CD14-positive monocyte (primary cell): ENCODE results near the gene SMAD3. TPM values are rescaled to one million over a fixed set of nuclear protein-coding genes. Genes with fewer than 3 reads are reported as not detected.

Source experiments
- DNase-seq, 3 donors: peaks; one replicate each; pipeline ENCODE4 v3.0.0-alpha.2; 2011 to 2022
- H2AFZ ChIP-seq: 2 replicates; pipeline ENCODE4 v1.6.0; 2012; ENCODE audit warnings: mild to moderate bottlenecking, low read depth, low read length, inconsistent platforms; ENCODE audit not compliant: insufficient read depth, poor library complexity, severe bottlenecking
- H3K27ac ChIP-seq, 2 donors: 1 replicate in 1 of 2; 2 replicates in 1 of 2; pipeline ENCODE4 v1.5.1; 2012 to 2013; ENCODE audit warnings: low read length in 2 of 2, control low read depth in 1 of 2, inconsistent platforms in 1 of 2, low read depth in 1 of 2, mild to moderate bottlenecking in 1 of 2
- H3K27me3 ChIP-seq, 2 donors: one replicate each; pipeline versions ENCODE4 v1.6.0 to v1.6.1; 2011 to 2013; ENCODE audit warnings: low read length in 2 of 2; ENCODE audit not compliant: control insufficient read depth in 2 of 2, insufficient read depth in 2 of 2
- H3K36me3 ChIP-seq, 2 donors: replicated peaks in 1 of 2; 1 replicate in 1 of 2; 2 replicates in 1 of 2; pipeline versions ENCODE4 v1.5.1 to v1.6.1; 2012 to 2013; ENCODE audit warnings: low read length in 2 of 2, control low read depth in 1 of 2, inconsistent platforms in 1 of 2, mild to moderate bottlenecking in 1 of 2; ENCODE audit not compliant: insufficient read depth in 2 of 2, control insufficient read depth in 1 of 2
- H3K4me1 ChIP-seq, 2 donors: 1 replicate in 1 of 2; 2 replicates in 1 of 2; pipeline versions ENCODE4 v1.5.1 to v1.6.1; 2012 to 2013; ENCODE audit warnings: low read length in 2 of 2, control low read depth in 1 of 2, inconsistent platforms in 1 of 2, mild to moderate bottlenecking in 1 of 2, moderate library complexity in 1 of 2; ENCODE audit not compliant: insufficient read depth in 2 of 2, control insufficient read depth in 1 of 2
- H3K4me2 ChIP-seq: replicated peaks from 2 replicates; pipeline ENCODE3; 2012; ENCODE audit warnings: low read length, moderate library complexity, mild to moderate bottlenecking; ENCODE audit not compliant: poor library complexity, severe bottlenecking; ENCODE audit errors: extremely low read depth
- H3K4me3 ChIP-seq, 3 experiments: fragments of 200-600 bp in 1 of 3; sonication (generic) in 1 of 3; replicated peaks in 1 of 3; 1 replicate in 2 of 3; 2 replicates in 1 of 3; pipeline ENCODE4 v1.5.1; 2011 to 2013; ENCODE audit warnings: low read length in 3 of 3, mild to moderate bottlenecking in 3 of 3, control low read depth in 2 of 3, low read depth in 2 of 3, inconsistent platforms in 1 of 3, moderate library complexity in 1 of 3
- H3K79me2 ChIP-seq: 2 replicates; pipeline ENCODE4 v1.6.0; 2012; ENCODE audit warnings: mild to moderate bottlenecking, control low read depth, inconsistent platforms, low read length, moderate library complexity; ENCODE audit not compliant: insufficient read depth
- H3K9ac ChIP-seq: 2 replicates; pipeline ENCODE4 v1.6.0; 2017; ENCODE audit warnings: low read length, mild to moderate bottlenecking; ENCODE audit not compliant: insufficient read depth, poor library complexity, severe bottlenecking
- H3K9me3 ChIP-seq, 2 donors: replicated peaks in 1 of 2; 1 replicate in 1 of 2; 2 replicates in 1 of 2; pipeline versions ENCODE4 v1.5.1 to v1.6.1; 2012 to 2013; ENCODE audit warnings: low read length in 2 of 2, control low read depth in 1 of 2; ENCODE audit not compliant: control insufficient read depth in 1 of 2, insufficient read depth in 1 of 2
- H4K20me1 ChIP-seq: 2 replicates; pipeline ENCODE4 v1.6.0; 2012; ENCODE audit warnings: mild to moderate bottlenecking, low read length, control low read depth, moderate library complexity; ENCODE audit not compliant: insufficient read depth
- H3K27ac Mint-ChIP-seq, 7 donors: one replicate each; pipeline ENCODE4 v1.8.0; 2020; ENCODE audit warnings: mild to moderate bottlenecking in 7 of 7, mixed read lengths in 7 of 7, moderate library complexity in 6 of 7, inconsistent platforms in 2 of 7
- H3K27me3 Mint-ChIP-seq, 3 donors: one replicate each; pipeline ENCODE4 v1.8.0; 2021 to 2022; ENCODE audit warnings: low read depth in 3 of 3, mild to moderate bottlenecking in 3 of 3, mixed read lengths in 3 of 3, moderate library complexity in 3 of 3, inconsistent platforms in 1 of 3
- H3K36me3 Mint-ChIP-seq, 2 donors: one replicate each; pipeline ENCODE4 v1.8.0; 2020; ENCODE audit warnings: mixed read lengths in 2 of 2, inconsistent platforms in 1 of 2, mild to moderate bottlenecking in 1 of 2
- H3K4me1 Mint-ChIP-seq: one replicate; pipeline ENCODE4 v1.8.0; 2020; ENCODE audit warnings: mild to moderate bottlenecking, mixed read lengths
- H3K4me3 Mint-ChIP-seq, 2 donors: one replicate each; pipeline ENCODE4 v1.8.0; 2020; ENCODE audit warnings: mild to moderate bottlenecking in 2 of 2, mixed read lengths in 2 of 2, moderate library complexity in 1 of 2
- H3K9me3 Mint-ChIP-seq, 7 donors: one replicate each; pipeline ENCODE4 v1.8.0; 2020 to 2022; ENCODE audit warnings: mixed read lengths in 7 of 7, mild to moderate bottlenecking in 6 of 7, moderate library complexity in 6 of 7, inconsistent platforms in 2 of 7
- WGBS: methylation state at CpG from one replicate; pipeline ENCODE4 v1.1.5; 2013; ENCODE audit warnings: missing lambda C conversion rate; ENCODE audit not compliant: insufficient coverage; 5-methylcytosine and 5-hydroxymethylcytosine counted together
- intact Hi-C, 2 donors: fragments of 100-400 bp; cut with micrococcal nuclease; formaldehyde crosslinking; loops; one replicate each; pipeline versions ENCODE4 v1.15.0 to v1.15.1; 2023
- polyA plus RNA-seq, 3 donors: library from polyadenylated mRNA; depleted of rRNA in 1 of 3; unstranded in 2 of 3; stranded (reverse) in 1 of 3; fragments of 300-500 nt in 2 of 3; fragments of >200 nt in 1 of 3; fragmentation: Illumina TruSeq in 2 of 3; gene quantifications; 1 replicate in 2 of 3; 2 replicates in 1 of 3; pipeline ENCODE4 v1.2.3, GENCODE V29; 2012 to 2021
- TF ChIP-seq, protein P1 (sequence below): fragments of 200-600 bp; IDR thresholded peaks from one replicate; pipeline ENCODE4 v1.8.0; 2022; ENCODE audit warnings: antibody characterized with exemption, mild to moderate bottlenecking

SMAD3 gene
- polyA plus RNA-seq, 3 donors, result 4.4 to 41.7 (median 5.4) TPM

DNA sequence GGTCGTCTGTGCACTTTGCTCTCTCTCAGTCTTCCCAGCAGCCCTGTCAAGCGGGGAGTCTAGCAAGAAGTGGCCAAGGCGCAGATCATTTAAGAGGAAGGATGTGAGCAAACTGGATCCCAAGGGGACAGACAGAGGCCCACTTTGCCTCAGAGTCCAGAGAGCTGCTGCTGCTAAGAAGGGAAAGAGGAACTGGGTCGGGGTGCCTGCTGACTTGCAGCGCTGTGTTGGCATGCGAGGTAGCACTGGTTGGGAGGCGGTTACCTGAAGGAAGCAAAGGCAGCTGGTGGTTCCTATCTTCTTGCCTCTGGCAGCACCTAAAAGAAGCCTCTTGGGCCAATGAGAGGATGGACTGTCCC is 28.1 kb downstream of the SMAD3 start:
- Histone ChIP-seq H3K4me1 (peaks cover 70 to 86% of the 10 kb centered on the region in 2 donors), H3K27me3 (no peaks in the 10 kb centered on the region), H3K9me3 (no peaks in the 10 kb centered on the region), H3K9ac (peak overlapping the region; percentile 71), H3K36me3 (peaks cover 0 to 24% of the 10 kb centered on the region in 2 donors), H2AFZ (no peak overlapping the region), H3K4me2 (peak overlapping the region; percentile 17), H3K27ac (peak overlapping the region; percentile 73 to 98), H4K20me1 (no peaks in the 10 kb centered on the region), H3K79me2 (peaks cover 84% of the 10 kb centered on the region), H3K4me3 (peak overlapping the region in 1 of 3 experiments; percentile 23)
- H3K36me3 Mint-ChIP-seq, result peaks cover 54 to 75% of the 10 kb centered on the region in 2 donors
- TF ChIP-seq, protein P1, sequence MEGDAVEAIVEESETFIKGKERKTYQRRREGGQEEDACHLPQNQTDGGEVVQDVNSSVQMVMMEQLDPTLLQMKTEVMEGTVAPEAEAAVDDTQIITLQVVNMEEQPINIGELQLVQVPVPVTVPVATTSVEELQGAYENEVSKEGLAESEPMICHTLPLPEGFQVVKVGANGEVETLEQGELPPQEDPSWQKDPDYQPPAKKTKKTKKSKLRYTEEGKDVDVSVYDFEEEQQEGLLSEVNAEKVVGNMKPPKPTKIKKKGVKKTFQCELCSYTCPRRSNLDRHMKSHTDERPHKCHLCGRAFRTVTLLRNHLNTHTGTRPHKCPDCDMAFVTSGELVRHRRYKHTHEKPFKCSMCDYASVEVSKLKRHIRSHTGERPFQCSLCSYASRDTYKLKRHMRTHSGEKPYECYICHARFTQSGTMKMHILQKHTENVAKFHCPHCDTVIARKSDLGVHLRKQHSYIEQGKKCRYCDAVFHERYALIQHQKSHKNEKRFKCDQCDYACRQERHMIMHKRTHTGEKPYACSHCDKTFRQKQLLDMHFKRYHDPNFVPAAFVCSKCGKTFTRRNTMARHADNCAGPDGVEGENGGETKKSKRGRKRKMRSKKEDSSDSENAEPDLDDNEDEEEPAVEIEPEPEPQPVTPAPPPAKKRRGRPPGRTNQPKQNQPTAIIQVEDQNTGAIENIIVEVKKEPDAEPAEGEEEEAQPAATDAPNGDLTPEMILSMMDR, result no peak
- WGBS, result 0% methylated on average over 6 of the region's 7 CpGs
- H3K27ac Mint-ChIP-seq, result peak overlapping the region; percentile 95 to 99 (median 98)
- H3K27me3 Mint-ChIP-seq, result peaks cover 0 to 4% (median 2%) of the 10 kb centered on the region in 3 donors
- H3K4me3 Mint-ChIP-seq, result peak overlapping the region; percentile 48 to 77
- intact Hi-C loops, result loop anchor here in 1 of 2 donors (5.0 kb wide), 1 partner anchor 54 kb away; no protein-coding TSS in a partner anchor
- peaks cover 95% of the 10 kb centered on the region for H3K4me1 Mint-ChIP-seq
- peaks cover 0 to 6% (median 0%) of the 10 kb centered on the region in 7 donors for H3K9me3 Mint-ChIP-seq
- DNase-seq, result peak; percentile 93 to 96 (median 94)

DNA sequence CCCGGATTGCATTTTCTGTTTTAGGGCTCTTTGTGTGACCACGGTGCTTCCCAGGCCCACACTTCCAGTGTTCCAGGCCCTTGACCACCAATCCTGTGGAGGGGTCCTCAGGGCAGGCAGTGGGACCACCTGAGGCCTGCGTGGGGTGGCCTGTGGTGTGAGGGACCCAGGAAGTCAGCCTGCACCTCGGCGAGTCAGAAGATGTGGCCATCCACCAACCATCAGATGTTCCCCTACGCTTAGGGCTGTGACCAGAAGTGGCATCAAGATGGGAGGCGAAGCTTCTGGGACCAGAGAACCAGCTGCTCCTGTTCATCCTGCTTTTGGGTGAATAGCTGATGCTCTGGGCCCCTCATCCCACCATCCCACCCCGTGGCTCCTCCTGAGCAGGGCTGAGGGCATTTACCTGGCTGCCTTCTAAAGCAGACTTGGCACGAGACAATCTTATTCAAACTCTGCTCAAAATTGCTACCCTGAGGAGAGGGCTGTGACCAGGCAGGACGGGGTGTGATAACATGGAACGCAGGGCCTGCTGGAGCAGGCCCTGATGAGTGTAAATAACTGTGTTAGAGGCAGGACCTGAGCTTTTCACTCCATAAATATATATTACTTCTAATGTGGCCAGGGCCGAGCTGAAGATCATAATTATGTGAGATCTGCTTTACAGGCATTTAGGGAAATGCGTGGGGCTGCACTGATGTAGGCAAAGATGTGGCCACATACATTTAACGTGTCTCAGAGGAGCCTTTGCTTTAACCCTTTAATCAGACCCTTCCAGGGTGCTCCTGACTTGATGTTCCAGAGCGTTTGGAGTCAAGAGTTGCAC is 28.8 kb downstream of the SMAD3 start:
- Histone ChIP-seq H3K27ac (peak overlapping the region; percentile 73 to 98), H3K4me3 (no peak overlapping the region), H3K9ac (peak overlapping the region; percentile 71), H3K4me1 (peaks cover 72 to 86% of the 10 kb centered on the region in 2 donors), H3K4me2 (no peak overlapping the region), H3K27me3 (no peaks in the 10 kb centered on the region), H4K20me1 (no peaks in the 10 kb centered on the region), H3K9me3 (no peaks in the 10 kb centered on the region), H2AFZ (no peak overlapping the region), H3K36me3 (peaks cover 0 to 24% of the 10 kb centered on the region in 2 donors), H3K79me2 (peaks cover 82% of the 10 kb centered on the region)
- H3K27me3 Mint-ChIP-seq, result peaks cover 0 to 4% (median 1%) of the 10 kb centered on the region in 3 donors
- no peak overlapping the region for H3K4me3 Mint-ChIP-seq
- peaks cover 54 to 76% of the 10 kb centered on the region in 2 donors for H3K36me3 Mint-ChIP-seq
- WGBS, result 71% methylated on average over 10 of the region's 15 CpGs
- no peak for DNase-seq
- H3K4me1 Mint-ChIP-seq, result peaks cover 95% of the 10 kb centered on the region
- intact Hi-C loops, result loop anchor here in 1 of 2 donors (5.0 kb wide), 1 partner anchor 53 kb away; no protein-coding TSS in a partner anchor
- H3K9me3 Mint-ChIP-seq, result peaks cover 0 to 6% (median 0%) of the 10 kb centered on the region in 7 donors
- peak overlapping the region; percentile 95 to 99 (median 98) for H3K27ac Mint-ChIP-seq
- TF ChIP-seq, protein P1, result no peak
